Measurements from ENCODE around the gene ACOXL.
"Not testable (repeated sequence)": the region's sequence is repeated elsewhere in the genome, so short reads cannot be mapped to it uniquely, and the experiment has no call there.

ACOXL gene

DNA sequence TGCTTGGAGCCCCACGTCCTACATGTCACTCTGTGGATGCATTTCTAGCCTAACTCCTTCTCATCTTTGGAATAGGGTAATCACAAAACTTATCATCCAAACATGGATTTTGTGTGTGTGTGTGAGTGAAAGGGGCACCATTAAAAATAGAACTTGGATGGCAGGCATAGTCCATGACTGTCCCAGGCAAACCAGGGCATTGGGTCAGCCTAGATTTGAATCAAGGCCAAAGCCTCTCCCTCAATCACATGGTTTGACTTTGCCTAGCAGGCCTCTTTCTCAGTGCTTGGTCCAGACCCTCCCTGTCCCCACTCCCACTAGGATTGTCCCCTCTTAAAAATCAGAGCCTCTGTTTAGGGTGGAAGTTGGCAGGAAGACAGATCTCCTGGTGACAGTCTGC is 320.9 kb downstream of the ACOXL start:
- no peak for DNase-seq (ENCODE audit: low spot score)
- FAIRE-seq = no peak

- DNase-seq (ENCODE audit: low spot score) = no peak
- no peak for FAIRE-seq
Observed at GRCh38 chr2:111053825-111054515, 321.6 kb downstream of the ACOXL start.

DNA sequence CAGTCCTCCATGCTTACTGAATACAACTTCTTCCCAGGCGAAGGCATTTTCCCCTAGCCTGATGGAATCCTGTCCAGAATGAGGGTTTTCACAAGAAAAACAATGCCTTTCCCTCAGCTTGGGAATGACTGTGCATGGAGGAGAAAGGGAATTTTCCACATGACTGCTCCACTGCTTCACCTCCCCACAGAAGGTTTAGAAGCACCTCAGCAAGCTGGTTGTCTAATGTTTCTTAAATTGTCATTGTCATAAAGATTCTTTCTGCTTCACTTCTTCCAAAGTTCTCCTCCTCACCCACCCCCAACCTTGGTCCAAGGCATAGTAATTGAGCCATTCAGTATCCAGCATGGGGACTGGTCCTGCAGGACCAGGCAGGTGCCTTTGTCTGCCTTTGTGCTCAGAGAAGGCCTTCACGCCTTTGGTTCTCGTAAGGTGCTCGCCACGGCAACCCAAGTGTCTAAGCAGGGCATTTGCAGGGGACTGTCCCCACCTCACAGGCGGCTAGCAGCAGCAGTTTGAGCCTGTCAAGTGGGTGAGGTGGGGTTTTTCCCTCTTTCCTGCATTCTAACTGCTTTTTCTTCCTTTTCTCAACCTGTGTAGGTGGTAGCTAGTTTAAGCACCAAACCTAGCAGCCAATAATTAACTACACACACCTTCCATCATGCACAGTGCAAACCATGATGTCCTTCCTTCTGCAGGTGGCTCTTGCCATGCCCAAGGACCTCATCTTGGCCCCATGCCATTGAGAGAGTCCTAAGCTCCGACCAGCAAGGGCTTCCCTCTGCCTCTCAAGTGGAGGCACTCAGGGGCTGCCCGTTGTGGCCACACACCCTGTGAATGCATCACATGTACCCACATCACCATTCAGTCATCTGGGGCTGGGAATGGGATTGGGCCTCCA is 322.7 kb downstream of the ACOXL start:
- peak; percentile 76 for DNase-seq (ENCODE audit: low spot score)
- peak; percentile 90 for FAIRE-seq

DNA sequence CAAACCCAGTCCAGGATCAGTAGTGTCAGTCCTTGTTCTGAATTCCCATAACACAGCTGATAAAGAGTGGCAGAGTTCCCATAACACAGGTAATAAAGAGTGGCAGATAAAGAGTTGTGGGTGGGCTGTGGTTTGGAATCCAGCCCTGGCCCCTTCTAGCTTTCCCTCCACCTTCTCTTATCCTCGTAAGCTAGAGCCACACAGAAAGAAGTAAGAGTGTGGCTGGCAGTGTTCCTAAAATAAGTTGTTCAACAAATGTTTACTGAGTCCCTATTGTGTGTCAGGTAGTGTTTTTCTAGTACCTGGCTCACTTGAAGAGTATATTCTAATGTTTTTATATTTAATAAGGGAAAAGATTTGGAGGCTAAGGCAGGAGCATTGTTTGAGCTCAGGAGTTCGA is 323.4 kb downstream of the ACOXL start:
- FAIRE-seq = no peak
- no peak for DNase-seq (ENCODE audit: low spot score)

GRCh38 chr2:111057045-111057444 is 324.7 kb downstream of the ACOXL start:
- FAIRE-seq (no peak), DNase-seq (ENCODE audit: low spot score) (no peak)

DNA sequence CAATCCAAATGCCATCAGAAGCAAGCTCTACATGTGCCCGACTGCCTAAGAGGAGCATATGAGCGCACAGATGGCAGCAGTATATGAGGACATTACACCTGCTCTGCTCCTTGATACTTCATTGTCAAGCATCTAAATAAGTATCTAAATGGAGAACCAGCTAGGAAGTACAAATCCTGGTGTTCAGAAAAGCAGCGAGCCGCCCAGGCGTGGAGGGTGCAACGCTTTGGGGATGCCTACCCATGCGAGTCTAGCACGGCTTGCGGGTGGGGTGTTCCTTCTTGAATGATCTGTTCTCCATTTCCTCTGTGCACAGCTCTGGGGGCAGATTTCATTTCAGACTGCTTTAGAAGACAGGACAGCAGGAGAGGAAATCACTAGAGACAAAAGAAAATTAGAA is 325.3 kb downstream of the ACOXL start:
- FAIRE-seq = no peak
- DNase-seq (ENCODE audit: low spot score) = no peak

- FAIRE-seq (no peak), DNase-seq (ENCODE audit: low spot score) (no peak)
Observed at GRCh38 chr2:111058264-111058663, 325.9 kb downstream of the ACOXL start.

DNA sequence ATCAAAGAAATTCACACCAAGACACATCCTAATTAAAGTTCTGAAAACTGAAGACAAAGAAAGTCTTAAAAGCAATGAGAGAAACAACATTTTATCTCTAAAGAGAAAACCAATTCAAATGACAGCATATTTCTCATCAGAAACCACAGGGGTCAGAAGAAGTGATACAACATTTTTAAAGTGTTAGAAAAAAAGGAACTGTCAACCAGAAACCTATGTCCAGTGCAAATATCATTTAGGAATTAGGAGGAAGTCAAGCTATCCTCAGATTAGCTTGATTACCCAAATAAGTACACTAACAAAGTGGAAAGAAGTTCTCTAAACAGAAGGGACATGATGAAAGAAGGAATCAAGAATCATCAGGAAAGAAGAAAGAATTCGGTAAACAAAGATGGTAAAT is 328.8 kb downstream of the ACOXL start:
- DNase-seq (ENCODE audit: low spot score) (no peak), FAIRE-seq (no peak)

GRCh38 chr2:111062417-111062816 is 330.0 kb downstream of the ACOXL start:
- DNase-seq (ENCODE audit: low spot score) = no peak
- no peak for FAIRE-seq

DNA sequence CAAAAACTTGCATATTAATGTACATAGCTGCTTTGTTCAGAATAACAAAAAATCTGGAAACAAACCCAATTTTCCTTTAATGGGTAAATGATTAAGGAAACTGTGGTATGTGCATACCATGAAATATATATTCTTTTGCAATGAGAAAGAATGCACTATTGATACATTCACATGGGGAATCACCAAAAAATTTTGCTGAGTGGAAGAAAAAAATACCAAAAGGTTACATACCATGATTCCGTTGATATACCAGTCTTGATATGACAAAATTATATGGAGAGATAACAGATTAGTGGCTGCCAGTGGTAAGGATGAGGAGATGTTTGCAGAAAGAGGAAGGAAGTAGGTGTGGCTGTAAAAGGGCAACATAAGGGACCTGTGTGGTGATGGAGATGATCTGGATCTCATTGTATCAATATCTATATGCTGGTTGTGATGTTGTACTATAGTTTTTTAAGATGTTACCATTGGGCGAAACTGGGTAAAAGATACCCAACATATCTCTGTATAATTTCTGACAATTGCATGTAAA is 333.8 kb downstream of the ACOXL start:
- FAIRE-seq (no peak), DNase-seq (ENCODE audit: low spot score) (no peak)

GRCh38 chr2:111068435-111069058 is 336.2 kb downstream of the ACOXL start:
- no peak for FAIRE-seq
- DNase-seq (ENCODE audit: low spot score) = no peak

GRCh38 chr2:111069722-111070121 is 337.3 kb downstream of the ACOXL start:
- DNase-seq (ENCODE audit: low spot score) = no peak
- FAIRE-seq = no peak

DNA sequence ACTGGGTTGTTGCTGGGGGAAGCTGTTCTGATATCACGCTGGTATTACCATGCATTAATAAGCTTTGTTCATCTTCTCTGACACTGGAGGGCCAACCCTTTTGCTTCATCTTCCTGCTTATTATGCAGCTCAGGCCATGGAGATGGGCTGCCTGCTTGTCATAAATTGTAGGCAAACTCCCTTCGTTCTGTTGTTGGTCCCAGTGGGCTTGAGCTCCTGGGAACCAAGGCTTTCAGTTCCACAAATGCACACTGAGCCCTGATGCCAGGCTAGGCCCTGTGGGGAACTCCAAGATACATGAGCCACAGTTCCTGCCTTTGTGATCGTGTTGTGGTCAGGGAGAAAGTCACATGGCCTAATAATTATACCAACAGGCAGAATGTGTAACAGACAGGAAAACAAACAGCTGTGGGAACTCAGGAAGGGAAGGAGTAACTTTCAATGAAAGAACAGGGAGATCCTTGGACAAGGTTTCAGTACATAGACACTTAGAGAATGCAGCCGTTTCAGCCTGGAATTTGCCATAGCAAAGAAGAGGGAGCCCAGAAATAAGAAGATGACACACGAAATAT is 339.3 kb downstream of the ACOXL start:
- DNase-seq (ENCODE audit: low spot score) (peak; percentile 89), FAIRE-seq (no peak)

DNA sequence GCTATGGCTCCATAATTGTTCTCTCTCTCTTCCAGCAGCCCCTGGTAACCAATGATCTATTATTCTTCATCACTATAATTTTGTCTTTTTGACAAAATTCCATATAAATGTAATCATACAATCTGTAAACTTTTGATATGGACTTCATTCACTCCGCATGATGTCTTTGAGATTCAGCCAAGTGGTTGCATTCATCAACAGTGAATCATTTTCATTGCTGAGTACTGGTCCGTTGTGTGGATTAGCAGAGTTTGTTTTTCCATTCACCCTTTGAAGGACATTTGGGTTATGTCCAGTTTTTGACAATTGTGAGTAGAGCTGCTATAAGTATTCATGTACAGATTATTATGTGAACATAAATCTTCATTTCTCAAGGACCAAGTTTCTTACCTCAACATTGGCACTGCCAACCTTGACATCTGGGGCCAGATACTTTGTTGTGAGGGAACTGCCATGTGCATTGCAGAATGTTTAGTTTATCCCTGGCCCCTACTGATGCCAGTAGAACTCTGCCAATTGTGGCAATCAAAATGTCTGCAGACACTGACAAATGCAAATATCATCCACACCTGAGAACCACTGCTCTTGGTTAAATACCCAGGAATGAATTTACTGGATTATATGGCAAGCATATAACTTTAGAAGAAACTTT is 340.0 kb downstream of the ACOXL start:
- FAIRE-seq = peak; percentile 97
- peak; percentile 75 for DNase-seq (ENCODE audit: low spot score)

DNA sequence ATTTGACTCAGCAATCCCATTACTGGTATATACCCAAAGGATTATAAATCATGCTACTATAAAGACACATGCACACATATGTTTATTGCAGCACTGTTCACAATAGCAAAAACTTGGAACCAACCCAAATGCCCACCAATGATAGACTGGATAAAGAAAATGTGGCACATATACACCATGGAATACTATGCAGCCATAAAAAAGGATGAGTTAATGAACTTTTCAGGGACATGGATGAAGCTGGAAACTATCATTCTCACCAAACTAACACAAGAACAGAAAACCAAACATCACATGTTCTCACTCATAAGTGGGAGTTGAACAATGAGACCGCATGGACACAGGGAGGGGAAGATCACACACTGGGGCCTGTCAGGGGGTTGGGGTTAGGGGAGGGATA is 350.3 kb downstream of the ACOXL start:
- DNase-seq (ENCODE audit: low spot score); FAIRE-seq: not testable (repeated sequence)

DNA sequence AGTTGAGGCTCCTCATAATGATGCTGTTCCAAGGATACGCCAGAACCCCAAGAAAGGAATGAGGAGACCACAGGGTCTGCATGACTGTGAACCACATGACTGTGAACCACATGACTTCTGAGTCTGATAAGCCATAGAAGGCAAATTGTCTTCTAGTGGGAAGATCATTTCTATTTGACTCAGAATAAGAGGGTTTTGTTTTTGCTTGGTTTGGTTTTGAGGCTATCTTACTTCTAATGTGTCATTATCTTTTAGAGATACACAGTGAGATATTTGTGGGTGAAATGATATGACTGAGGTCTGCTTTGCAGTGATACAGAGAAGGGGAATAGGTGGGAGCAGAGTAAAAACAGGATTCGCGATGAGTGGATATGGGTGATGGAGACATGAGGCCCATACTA is 359.4 kb downstream of the ACOXL start:
- FAIRE-seq = no peak
- DNase-seq (ENCODE audit: low spot score) = no peak

DNA sequence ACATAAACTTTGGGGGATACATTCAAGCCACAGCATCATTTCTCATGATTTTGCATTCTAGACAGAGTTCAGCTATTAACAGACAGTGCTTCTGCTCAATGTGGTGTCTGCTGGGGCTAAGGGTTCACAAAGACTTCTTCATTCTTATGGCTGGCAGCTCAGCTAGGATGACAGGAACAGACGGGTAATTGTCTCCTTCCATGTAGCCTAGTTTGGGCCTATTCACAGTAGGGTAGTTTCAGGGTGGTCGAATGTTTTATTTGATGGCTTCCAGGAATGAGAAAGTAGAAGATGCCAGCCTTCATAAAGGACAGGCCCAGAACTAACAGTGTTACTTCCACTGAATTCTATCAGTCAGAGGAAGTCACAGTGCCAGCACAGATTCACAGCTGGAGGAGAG is 362.3 kb downstream of the ACOXL start:
- FAIRE-seq = no peak

GRCh38 chr2:111095434-111095833 is 363.1 kb downstream of the ACOXL start:
- DNase-seq (ENCODE audit: low spot score) = no peak
- no peak for FAIRE-seq

More for the DNA sequence above, 362.3 kb downstream of the ACOXL start:
- no peak for DNase-seq (ENCODE audit: low spot score)

DNA sequence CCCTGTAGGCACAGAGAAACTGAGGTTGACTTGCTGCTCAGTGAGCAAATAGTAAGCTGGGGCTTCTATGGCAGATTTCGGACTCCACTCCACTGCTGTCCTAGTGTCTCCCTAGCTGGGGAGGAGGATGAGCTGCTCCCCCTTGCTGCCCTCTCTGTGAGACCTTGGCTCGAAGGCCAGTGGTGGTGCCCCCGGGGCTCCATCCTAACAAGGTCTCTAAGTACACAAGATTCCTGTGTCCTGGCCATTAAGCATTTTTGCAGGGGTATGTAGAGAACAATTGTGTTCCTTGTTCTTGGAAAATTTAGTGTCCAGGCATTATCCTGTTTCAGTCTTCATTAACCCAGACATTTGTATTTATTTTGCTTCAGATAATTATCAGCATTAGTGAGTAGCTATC is 367.0 kb downstream of the ACOXL start:
- DNase-seq (ENCODE audit: low spot score) (no peak), FAIRE-seq (no peak)

GRCh38 chr2:111100087-111100764 is 367.9 kb downstream of the ACOXL start:
- DNase-seq (ENCODE audit: low spot score) (no peak), FAIRE-seq (no peak)

- DNase-seq (ENCODE audit: low spot score) (peak; percentile 70), FAIRE-seq (peak; percentile 64)
Observed at GRCh38 chr2:111100765-111101162, 368.4 kb downstream of the ACOXL start.

Measured in RCC 7860 (cell line).